ENCODE data around the gene BBS7.

- no peak for TF ChIP-seq CTCF (conservative IDR thresholded peaks at IDR 0.05)
- no peak for TF ChIP-seq ZFX (IDR thresholded peaks at IDR 0.05)
These were observed 85.3 kb downstream of the BBS7 start for GRCh38 chr4:121784975-121785374.
